HepG2 (cell line): Measurements from ENCODE around the gene VPS11. TPM values are rescaled to one million over a fixed set of nuclear protein-coding genes. Genes with fewer than 3 reads are reported as not detected.
A peak's percentile ranks its signal among the peaks of the same experiment; 100 is the strongest.

Source experiments
- ATAC-seq: fragments of 200-7000 bp; cut with Tn5 transposase; 3 replicates; pipeline ENCODE4 v1.9.1; 2020; ENCODE audit warnings: mild to moderate bottlenecking, moderate library complexity
- BruUV-seq: library from RNA; stranded (reverse); fragments of 400-500 nt; replicated peaks from 2 replicates; lab custom pipeline; 2021; lab: Mats Ljungman, UMichigan
- CTCF ChIA-PET: fragments of 300-600 bp; formaldehyde crosslinking; extraction: SDS; loops from one replicate; lab custom pipeline; 2021; ENCODE audit warnings: low total read pairs, inconsistent platforms, low intra/inter-chr PET ratio; lab: Yijun Ruan, JAX
- POLR2A ChIA-PET: fragments of 350-600 bp; sonication (Branson Sonifier 250); formaldehyde crosslinking; loops from one replicate; lab custom pipeline; 2020; ENCODE audit warnings: antibody characterized with exemption, inconsistent platforms; lab: Yijun Ruan, JAX
- DNase-seq: peaks from one replicate; pipeline ENCODE4 v3.0.0-alpha.2; 2015; ENCODE audit warnings: low spot score
- FAIRE-seq: peaks from 3 replicates; lab custom pipeline; 2011; peaks lifted over from hg19 to GRCh38; lab: Jason Lieb, UNC
- H2AFZ ChIP-seq: one replicate; pipeline ENCODE4 v1.6.1; 2011; ENCODE audit warnings: low read length, inconsistent platforms
- H3K27ac ChIP-seq: fragments of 300-600 bp; 3 replicates; pipeline ENCODE4 v1.8.0; 2011; ENCODE audit warnings: mixed run types, mild to moderate bottlenecking, mixed read lengths, low read length, inconsistent platforms; ENCODE audit not compliant: insufficient read depth; ENCODE audit errors: extremely low read length
- H3K27me3 ChIP-seq, 2 experiments: fragments of 200-600 bp in 1 of 2; 2 replicates in 1 of 2; 3 replicates in 1 of 2; pipeline versions ENCODE4 v1.6.0 to v1.8.0; 2011; ENCODE audit warnings: low read length in 2 of 2, mild to moderate bottlenecking in 2 of 2, moderate library complexity in 2 of 2, inconsistent platforms in 1 of 2; ENCODE audit not compliant: insufficient read depth in 2 of 2, control insufficient read depth in 1 of 2
- H3K36me3 ChIP-seq, 2 experiments: fragments of 200-600 bp in 1 of 2; replicated peaks in 1 of 2; 2 replicates in 1 of 2; 3 replicates in 1 of 2; pipeline versions ENCODE4 v1.5.1 to v1.8.0; 2011; ENCODE audit warnings: low read length in 2 of 2, inconsistent platforms in 1 of 2; ENCODE audit not compliant: insufficient read depth in 2 of 2, control insufficient read depth in 1 of 2
- H3K4me1 ChIP-seq: 2 replicates; pipeline ENCODE4 v1.5.1; 2012; ENCODE audit warnings: low read length, inconsistent platforms; ENCODE audit not compliant: insufficient read depth
- H3K4me2 ChIP-seq: 2 replicates; pipeline ENCODE4 v1.6.0; 2011; ENCODE audit warnings: low read depth, low read length, inconsistent platforms
- H3K4me3 ChIP-seq, 3 experiments: fragments of 200-600 bp in 1 of 3; sonication (generic), shearing (Covaris generic) in 1 of 3; replicated peaks in 1 of 3; 2 replicates each; pipeline ENCODE4 v1.5.1; 2011 to 2016; ENCODE audit warnings: low read length in 3 of 3, inconsistent platforms in 2 of 3, low read depth in 2 of 3, mild to moderate bottlenecking in 2 of 3, control low read depth in 1 of 3, mixed read lengths in 1 of 3; ENCODE audit not compliant: insufficient read depth in 1 of 3
- H3K79me2 ChIP-seq: one replicate; pipeline ENCODE4 v1.6.1; 2011; ENCODE audit warnings: low read length, inconsistent platforms; ENCODE audit not compliant: insufficient read depth
- H3K9ac ChIP-seq: 2 replicates; pipeline ENCODE4 v1.6.0; 2011; ENCODE audit warnings: mild to moderate bottlenecking, low read depth, low read length, inconsistent platforms; ENCODE audit not compliant: insufficient read depth
- H3K9me3 ChIP-seq: 2 replicates; pipeline ENCODE4 v1.5.1; 2012; ENCODE audit warnings: mild to moderate bottlenecking, low read length
- H4K20me1 ChIP-seq: 2 replicates; pipeline ENCODE4 v1.6.0; 2011; ENCODE audit warnings: inconsistent platforms, mild to moderate bottlenecking, low read length, moderate library complexity; ENCODE audit not compliant: insufficient read depth
- ATM ChIP-seq: fragments of 450-650 bp; IDR thresholded peaks from 2 replicates; pipeline ENCODE4 v1.7.1; 2017; ENCODE audit warnings: mild to moderate bottlenecking, borderline replicate concordance
- CHD4 ChIP-seq: fragments of 200-600 bp; sonication (generic); IDR thresholded peaks from 2 replicates; pipeline ENCODE4 v1.7.0; 2017; ENCODE audit warnings: mild to moderate bottlenecking, low read length, borderline replicate concordance
- DRAP1 ChIP-seq: IDR thresholded peaks from 2 replicates; pipeline ENCODE4 v1.6.1; 2016; ENCODE audit warnings: missing genetic modification reagents, missing compliant biosample characterization
- KDM5B ChIP-seq: sonication (generic); formaldehyde crosslinking; IDR thresholded peaks from 2 replicates; pipeline ENCODE4 v1.4.0; 2020; ENCODE audit warnings: missing genetic modification reagents, mild to moderate bottlenecking, borderline replicate concordance
- POLR2A ChIP-seq, 2 experiments: IDR thresholded peaks; 2 replicates each; pipeline ENCODE4 v1.6.1; 2011; ENCODE audit warnings: low read depth in 2 of 2, low read length in 2 of 2, mild to moderate bottlenecking in 1 of 2, moderate library complexity in 1 of 2; ENCODE audit not compliant: insufficient read depth in 1 of 2
- THAP9 ChIP-seq: sonication (generic); formaldehyde crosslinking; IDR thresholded peaks from 2 replicates; pipeline ENCODE4; 2020; ENCODE audit warnings: missing genetic modification reagents, mild to moderate bottlenecking, borderline replicate concordance
- ZMAT3 ChIP-seq: sonication (generic); formaldehyde crosslinking; conservative IDR thresholded peaks from 2 replicates; pipeline ENCODE4 v1.7.0; 2021; ENCODE audit warnings: missing genetic modification reagents
- ZNF382 ChIP-seq: sonication (generic); formaldehyde crosslinking; IDR thresholded peaks from 2 replicates; pipeline ENCODE4 v1.5.0; 2020; ENCODE audit warnings: missing genetic modification reagents, mild to moderate bottlenecking, borderline replicate concordance
- ZNF629 ChIP-seq: sonication (generic); formaldehyde crosslinking; conservative IDR thresholded peaks from 2 replicates; pipeline ENCODE4 v1.5.0; 2020; ENCODE audit warnings: missing genetic modification reagents
- ZNF766 ChIP-seq: sonication (generic); formaldehyde crosslinking; IDR thresholded peaks from 2 replicates; pipeline ENCODE4 v1.5.0; 2020; ENCODE audit warnings: missing genetic modification reagents, borderline replicate concordance
- WGBS: methylation state at CpG from one replicate; pipeline ENCODE4 v1.1.6; 2017; ENCODE audit warnings: low lambda C conversion rate; 5-methylcytosine and 5-hydroxymethylcytosine counted together
- in situ Hi-C: cut with HindIII; loops from 2 replicates; pipeline ENCODE4 v1.10.0; 2017; ENCODE audit warnings: low pct_unique_long_range_greater_than_20kb; ENCODE audit not compliant: extremely low pct_ligation_motif_present
- intact Hi-C: fragments of 100-400 bp; cut with micrococcal nuclease; formaldehyde crosslinking; loops from one replicate; pipeline ENCODE4 v1.10.0; 2022; ENCODE audit not compliant: unreplicated experiment
- polyA plus RNA-seq, 8 experiments: library from polyadenylated mRNA; depleted of rRNA in 3 of 8; stranded (reverse) in 7 of 8; unstranded in 1 of 8; fragments of >200 nt; fragmentation: Illumina TruSeq in 4 of 8; extraction: Trizol in 4 of 8; gene quantifications; 2 replicates each; pipeline versions ENCODE4 v1.2.1 to v1.2.3, GENCODE V29; 2011 to 2016; ENCODE audit warnings: low read depth in 4 of 8, missing spikeins in 1 of 8, mixed read lengths in 1 of 8; ENCODE audit not compliant: insufficient read depth in 1 of 8
- total RNA-seq, 5 experiments: library from RNA; depleted of rRNA; stranded (reverse); fragments of >200 nt; fragmentation: Illumina TruSeq; extraction: Trizol; gene quantifications; 2 replicates each; pipeline ENCODE4 v1.2.3, GENCODE V29; 2016; ENCODE audit warnings: low read depth in 1 of 5
- TF ChIP-seq, protein P1 (sequence below): sonication (generic); formaldehyde crosslinking; IDR thresholded peaks from 2 replicates; pipeline ENCODE4 v1.4.0; 2020; ENCODE audit warnings: missing genetic modification reagents, borderline replicate concordance
- TF ChIP-seq, protein P2 (sequence below): sonication (generic); formaldehyde crosslinking; IDR thresholded peaks from 2 replicates; pipeline ENCODE4 v1.8.0; 2022; ENCODE audit warnings: mild to moderate bottlenecking, missing genetic modification reagents; ENCODE audit not compliant: insufficient replicate concordance

VPS11 gene
- total and polyA plus RNA-seq, 2 of the 13 experiments (the other 11 are each of a cell fraction or from before 2014, with no cell fraction given): 13.7 to 21.6 TPM

- TF ChIP-seq, protein P1, sequence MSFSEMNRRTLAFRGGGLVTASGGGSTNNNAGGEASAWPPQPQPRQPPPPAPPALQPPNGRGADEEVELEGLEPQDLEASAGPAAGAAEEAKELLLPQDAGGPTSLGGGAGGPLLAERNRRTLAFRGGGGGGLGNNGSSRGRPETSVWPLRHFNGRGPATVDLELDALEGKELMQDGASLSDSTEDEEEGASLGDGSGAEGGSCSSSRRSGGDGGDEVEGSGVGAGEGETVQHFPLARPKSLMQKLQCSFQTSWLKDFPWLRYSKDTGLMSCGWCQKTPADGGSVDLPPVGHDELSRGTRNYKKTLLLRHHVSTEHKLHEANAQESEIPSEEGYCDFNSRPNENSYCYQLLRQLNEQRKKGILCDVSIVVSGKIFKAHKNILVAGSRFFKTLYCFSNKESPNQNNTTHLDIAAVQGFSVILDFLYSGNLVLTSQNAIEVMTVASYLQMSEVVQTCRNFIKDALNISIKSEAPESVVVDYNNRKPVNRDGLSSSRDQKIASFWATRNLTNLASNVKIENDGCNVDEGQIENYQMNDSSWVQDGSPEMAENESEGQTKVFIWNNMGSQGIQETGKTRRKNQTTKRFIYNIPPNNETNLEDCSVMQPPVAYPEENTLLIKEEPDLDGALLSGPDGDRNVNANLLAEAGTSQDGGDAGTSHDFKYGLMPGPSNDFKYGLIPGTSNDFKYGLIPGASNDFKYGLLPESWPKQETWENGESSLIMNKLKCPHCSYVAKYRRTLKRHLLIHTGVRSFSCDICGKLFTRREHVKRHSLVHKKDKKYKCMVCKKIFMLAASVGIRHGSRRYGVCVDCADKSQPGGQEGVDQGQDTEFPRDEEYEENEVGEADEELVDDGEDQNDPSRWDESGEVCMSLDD (CRISPR knock-in tag): no peak
- TF ChIP-seq DRAP1 (no peak), KDM5B (CRISPR knock-in tag) (no peak)
Measured at GRCh38 chr11:119116601-119117000, 49.0 kb downstream of the VPS11 start (continued).

DNA sequence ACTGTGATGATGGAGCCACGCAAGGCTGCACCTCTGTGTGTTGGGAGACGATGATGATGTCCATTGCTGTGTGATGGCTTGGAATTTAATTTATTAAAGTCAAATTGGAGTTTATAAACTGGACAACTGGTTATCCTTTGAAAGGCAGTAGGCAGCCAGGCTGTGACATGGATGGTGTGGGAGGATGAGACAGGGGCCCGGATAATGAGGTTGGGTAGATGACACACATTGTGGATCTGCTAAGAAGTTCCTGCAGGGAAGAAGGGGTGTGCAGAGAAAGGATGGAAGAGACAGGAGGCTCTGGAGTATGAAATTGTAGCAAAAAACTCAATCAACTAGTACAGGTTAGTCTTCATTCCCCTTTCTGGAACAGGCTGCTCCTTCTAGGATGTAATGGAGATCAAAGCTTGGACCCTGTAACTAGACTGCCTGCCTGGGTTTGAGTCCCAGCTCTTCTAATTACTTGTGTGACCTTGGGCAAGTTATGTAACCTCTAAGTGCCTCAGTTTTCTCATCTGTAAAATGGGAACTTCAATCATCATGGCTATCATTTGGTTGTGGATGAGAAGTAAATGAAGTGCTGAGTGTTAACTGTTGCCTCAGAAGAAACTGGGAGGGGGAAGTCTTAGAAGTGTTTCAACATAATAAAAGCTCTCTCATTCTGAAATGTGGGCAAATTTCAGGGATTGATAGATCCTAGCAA lies 49.5 kb downstream of the VPS11 start:
- ATAC-seq (no peak), DNase-seq (no peak), FAIRE-seq (no peak)
- peaks cover 8% of the 10 kb centered on the region for H3K79me2 ChIP-seq
- peaks cover 13% of the 10 kb centered on the region for H3K4me1 ChIP-seq
- no peak overlapping the region for H3K4me2 ChIP-seq
- ChIA-PET POLR2A (no interaction called here), CTCF (no interaction called here)
- intact Hi-C loops (no loop called here), in situ Hi-C loops (no loop called here)
- H3K27me3 ChIP-seq: no peaks in the 10 kb centered on the region; a peak in 1 of 5 replicates
- H3K9ac ChIP-seq: no peak overlapping the region
- no peak overlapping the region for H3K4me3 ChIP-seq
- TF ChIP-seq, protein P2, sequence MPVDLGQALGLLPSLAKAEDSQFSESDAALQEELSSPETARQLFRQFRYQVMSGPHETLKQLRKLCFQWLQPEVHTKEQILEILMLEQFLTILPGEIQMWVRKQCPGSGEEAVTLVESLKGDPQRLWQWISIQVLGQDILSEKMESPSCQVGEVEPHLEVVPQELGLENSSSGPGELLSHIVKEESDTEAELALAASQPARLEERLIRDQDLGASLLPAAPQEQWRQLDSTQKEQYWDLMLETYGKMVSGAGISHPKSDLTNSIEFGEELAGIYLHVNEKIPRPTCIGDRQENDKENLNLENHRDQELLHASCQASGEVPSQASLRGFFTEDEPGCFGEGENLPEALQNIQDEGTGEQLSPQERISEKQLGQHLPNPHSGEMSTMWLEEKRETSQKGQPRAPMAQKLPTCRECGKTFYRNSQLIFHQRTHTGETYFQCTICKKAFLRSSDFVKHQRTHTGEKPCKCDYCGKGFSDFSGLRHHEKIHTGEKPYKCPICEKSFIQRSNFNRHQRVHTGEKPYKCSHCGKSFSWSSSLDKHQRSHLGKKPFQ (CRISPR knock-in tag): no peak
- TF ChIP-seq ZNF382 (CRISPR knock-in tag): no peak
- TF ChIP-seq CHD4: peak; percentile 56; the same call in 1 of the 2 replicates
- TF ChIP-seq ZNF766 (CRISPR knock-in tag): no peak
- TF ChIP-seq ZMAT3: no peak
- TF ChIP-seq ATM: no peak
- TF ChIP-seq THAP9 (CRISPR knock-in tag): no peak
- TF ChIP-seq ZNF629: peak; percentile 88
- TF ChIP-seq POLR2A (IDR thresholded peaks at IDR 0.05; ENCODE audit: insufficient read depth in 1 of 2, low read depth in 2 of 2, low read length in 2 of 2): no peak
- BruUV-seq: no TSS peak
- H3K9me3 ChIP-seq: no peaks in the 10 kb centered on the region
- 87% methylated on average over 3 of the region's 3 CpGs for WGBS
- H2AFZ ChIP-seq: no peak overlapping the region
- no peaks in the 10 kb centered on the region for H4K20me1 ChIP-seq
- peaks cover 12 to 17% of the 10 kb centered on the region in 2 experiments for H3K36me3 ChIP-seq
- H3K27ac ChIP-seq: no peak overlapping the region
